ENCODE data around the gene NXPE3. TPM values are rescaled to one million over a fixed set of nuclear protein-coding genes. Genes with fewer than 3 reads are reported as not detected.
A peak's percentile ranks its signal among the peaks of the same experiment; 100 is the strongest.
"Not testable (repeated sequence)": the region's sequence is repeated elsewhere in the genome, so short reads cannot be mapped to it uniquely, and the experiment has no call there.

Gene NXPE3
- polyA plus RNA-seq (2011; rRNA removed) (39.6 and 41.1 TPM in 2 replicates), polyA minus RNA-seq (2011; rRNA and poly(A)+ RNA removed) (58.4 and 64.3 TPM in 2 replicates)

- Histone ChIP-seq H3K4me3 (ENCODE audit: low read depth, low read length) (peak within 1 kb of the TSS; percentile 93), H3K27me3 (ENCODE audit: control insufficient read depth, insufficient read depth, low read length) (no peaks in the 10 kb centered on the region), H3K9me3 (ENCODE audit: control insufficient read depth, insufficient read depth, low read length) (no peaks in the 10 kb centered on the region), H3K27ac (ENCODE audit: low read depth, low read length) (peak within 1 kb of the TSS; percentile 49)
- DNase-seq (ENCODE audit: low read depth, low spot score), result peak; percentile 21
- ChIA-PET CTCF (interaction anchor here (0.6 kb wide), 1 partner anchor 156 kb away, joined by 4 read pairs; no protein-coding TSS in a partner anchor), POLR2A (interaction anchor here (0.5 to 2.3 kb wide), 4 partner anchors 70 to 142 kb away, joined by 3 to 7 read pairs (median 4); partner anchors contain the start of gene NFKBIZ)
- TF ChIP-seq, protein P1, sequence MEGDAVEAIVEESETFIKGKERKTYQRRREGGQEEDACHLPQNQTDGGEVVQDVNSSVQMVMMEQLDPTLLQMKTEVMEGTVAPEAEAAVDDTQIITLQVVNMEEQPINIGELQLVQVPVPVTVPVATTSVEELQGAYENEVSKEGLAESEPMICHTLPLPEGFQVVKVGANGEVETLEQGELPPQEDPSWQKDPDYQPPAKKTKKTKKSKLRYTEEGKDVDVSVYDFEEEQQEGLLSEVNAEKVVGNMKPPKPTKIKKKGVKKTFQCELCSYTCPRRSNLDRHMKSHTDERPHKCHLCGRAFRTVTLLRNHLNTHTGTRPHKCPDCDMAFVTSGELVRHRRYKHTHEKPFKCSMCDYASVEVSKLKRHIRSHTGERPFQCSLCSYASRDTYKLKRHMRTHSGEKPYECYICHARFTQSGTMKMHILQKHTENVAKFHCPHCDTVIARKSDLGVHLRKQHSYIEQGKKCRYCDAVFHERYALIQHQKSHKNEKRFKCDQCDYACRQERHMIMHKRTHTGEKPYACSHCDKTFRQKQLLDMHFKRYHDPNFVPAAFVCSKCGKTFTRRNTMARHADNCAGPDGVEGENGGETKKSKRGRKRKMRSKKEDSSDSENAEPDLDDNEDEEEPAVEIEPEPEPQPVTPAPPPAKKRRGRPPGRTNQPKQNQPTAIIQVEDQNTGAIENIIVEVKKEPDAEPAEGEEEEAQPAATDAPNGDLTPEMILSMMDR (IDR thresholded peaks at IDR 0.05; ENCODE audit: low read depth, low read length), result no peak
Measured at GRCh38 chr3:101779047-101779821, at the start of gene NXPE3. TSS of gene NXPE3 (plus strand) at chr3:101779211. CDS start at chr3:101785597, 6,386 bp downstream.

DNA sequence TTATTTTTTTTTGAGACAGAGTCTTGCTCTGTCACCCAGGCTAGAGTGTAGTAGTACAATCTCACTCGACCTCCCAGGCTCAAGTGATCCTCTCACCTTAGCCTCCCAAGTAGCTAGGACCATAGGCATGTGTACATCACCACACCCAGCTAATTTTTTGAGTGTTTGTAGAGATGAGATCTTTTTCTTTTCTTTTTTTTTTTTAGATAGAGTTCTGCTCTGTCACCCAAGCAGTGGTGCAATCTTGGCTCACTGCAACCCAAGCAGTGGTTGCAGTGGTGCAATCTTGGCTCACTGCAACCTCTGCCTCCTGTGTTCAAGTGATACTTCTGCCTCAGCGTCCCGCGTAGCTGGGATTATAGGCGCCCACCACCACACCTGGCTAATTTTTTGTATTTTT, 49.4 kb upstream of the NXPE3 start:
- POLR2A ChIA-PET, result no interaction called here
- CTCF ChIA-PET, result no interaction called here
- Histone ChIP-seq H3K27me3 (ENCODE audit: control insufficient read depth, insufficient read depth, low read length) (no peaks in the 10 kb centered on the region), H3K27ac (ENCODE audit: low read depth, low read length) (no peak overlapping the region), H3K4me3 (ENCODE audit: low read depth, low read length) (no peak overlapping the region), H3K9me3 (ENCODE audit: control insufficient read depth, insufficient read depth, low read length) (no peaks in the 10 kb centered on the region)
- TF ChIP-seq, protein P1 (IDR thresholded peaks at IDR 0.05; ENCODE audit: low read depth, low read length), result no peak
- no peak for DNase-seq (ENCODE audit: low read depth, low spot score)

- Histone ChIP-seq H3K9me3 (ENCODE audit: control insufficient read depth, insufficient read depth, low read length) (no peaks in the 10 kb centered on the region; the same call in 1 of the 2 replicates), H3K27ac (ENCODE audit: low read depth, low read length) (no peak overlapping the region), H3K4me3 (ENCODE audit: low read depth, low read length) (no peak overlapping the region), H3K27me3 (ENCODE audit: control insufficient read depth, insufficient read depth, low read length) (no peaks in the 10 kb centered on the region)
- ChIA-PET CTCF (no interaction called here), POLR2A (no interaction called here)
- DNase-seq (ENCODE audit: low read depth, low spot score), result no peak
- TF ChIP-seq, protein P1 (IDR thresholded peaks at IDR 0.05; ENCODE audit: low read depth, low read length), result no peak
Measured at GRCh38 chr3:101730839-101731238, 48.2 kb upstream of the NXPE3 start.

GRCh38 chr3:101732240-101732641, 46.8 kb upstream of the NXPE3 start:
- no peak overlapping the region for H3K4me3 ChIP-seq (ENCODE audit: low read depth, low read length)
- no peaks in the 10 kb centered on the region for H3K27me3 ChIP-seq (ENCODE audit: control insufficient read depth, insufficient read depth, low read length)
- no peak overlapping the region for H3K27ac ChIP-seq (ENCODE audit: low read depth, low read length)
- no peak for DNase-seq (ENCODE audit: low read depth, low spot score)
- TF ChIP-seq, protein P1 (IDR thresholded peaks at IDR 0.05; ENCODE audit: low read depth, low read length), result no peak
- ChIA-PET POLR2A (no interaction called here), CTCF (interaction anchor here (0.8 kb wide), 1 partner anchor 25 kb away, joined by 6 read pairs; no protein-coding TSS in a partner anchor)
- no peaks in the 10 kb centered on the region; the same call in 1 of the 2 replicates for H3K9me3 ChIP-seq (ENCODE audit: control insufficient read depth, insufficient read depth, low read length)

- Histone ChIP-seq H3K27ac (ENCODE audit: low read depth, low read length) (no peak overlapping the region), H3K27me3 (ENCODE audit: control insufficient read depth, insufficient read depth, low read length) (no peaks in the 10 kb centered on the region), H3K9me3 (ENCODE audit: control insufficient read depth, insufficient read depth, low read length) (no peaks in the 10 kb centered on the region; the same call in 1 of the 2 replicates), H3K4me3 (ENCODE audit: low read depth, low read length) (no peak overlapping the region)
- CTCF ChIA-PET, result no interaction called here
- no peak for DNase-seq (ENCODE audit: low read depth, low spot score)
- POLR2A ChIA-PET, result no interaction called here
- TF ChIP-seq, protein P1 (IDR thresholded peaks at IDR 0.05; ENCODE audit: low read depth, low read length), result no peak
Measured at GRCh38 chr3:101735833-101736232, 43.2 kb upstream of the NXPE3 start.

GRCh38 chr3:101741914-101742313, 37.1 kb upstream of the NXPE3 start:
- CTCF ChIA-PET; DNase-seq (ENCODE audit: low read depth, low spot score): not testable (repeated sequence)

More at GRCh38 chr3:101741914-101742313, 37.1 kb upstream of the NXPE3 start:
- H3K4me3 ChIP-seq (ENCODE audit: low read depth, low read length); POLR2A ChIA-PET; H3K27me3 ChIP-seq (ENCODE audit: control insufficient read depth, insufficient read depth, low read length); H3K9me3 ChIP-seq (ENCODE audit: control insufficient read depth, insufficient read depth, low read length); H3K27ac ChIP-seq (ENCODE audit: low read depth, low read length): not testable (repeated sequence)

Data from AG04450 (cell line).